A375 (cell line): ENCODE data around the gene DYNLT2. TPM values are rescaled to one million over a fixed set of nuclear protein-coding genes. Genes with fewer than 3 reads are reported as not detected.

Experiments used
- total RNA-seq: library from RNA; depleted of rRNA; stranded (reverse); fragments of >200 nt; shearing (Covaris generic); gene quantifications from 2 replicates; pipeline ENCODE4 v1.2.3, GENCODE V29; 2014; rRNA removed

The DYNLT2 gene, protein sequence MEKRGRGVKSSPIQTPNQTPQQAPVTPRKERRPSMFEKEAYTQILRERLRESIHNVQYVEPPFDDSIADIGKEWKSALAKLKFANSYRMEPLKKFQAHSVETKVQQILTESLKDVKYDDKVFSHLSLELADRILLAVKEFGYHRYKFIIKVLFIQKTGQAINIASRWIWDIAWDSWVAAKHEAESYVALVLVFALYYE
- total RNA-seq: 1.5 and 1.6 TPM in 2 replicates

DNA sequence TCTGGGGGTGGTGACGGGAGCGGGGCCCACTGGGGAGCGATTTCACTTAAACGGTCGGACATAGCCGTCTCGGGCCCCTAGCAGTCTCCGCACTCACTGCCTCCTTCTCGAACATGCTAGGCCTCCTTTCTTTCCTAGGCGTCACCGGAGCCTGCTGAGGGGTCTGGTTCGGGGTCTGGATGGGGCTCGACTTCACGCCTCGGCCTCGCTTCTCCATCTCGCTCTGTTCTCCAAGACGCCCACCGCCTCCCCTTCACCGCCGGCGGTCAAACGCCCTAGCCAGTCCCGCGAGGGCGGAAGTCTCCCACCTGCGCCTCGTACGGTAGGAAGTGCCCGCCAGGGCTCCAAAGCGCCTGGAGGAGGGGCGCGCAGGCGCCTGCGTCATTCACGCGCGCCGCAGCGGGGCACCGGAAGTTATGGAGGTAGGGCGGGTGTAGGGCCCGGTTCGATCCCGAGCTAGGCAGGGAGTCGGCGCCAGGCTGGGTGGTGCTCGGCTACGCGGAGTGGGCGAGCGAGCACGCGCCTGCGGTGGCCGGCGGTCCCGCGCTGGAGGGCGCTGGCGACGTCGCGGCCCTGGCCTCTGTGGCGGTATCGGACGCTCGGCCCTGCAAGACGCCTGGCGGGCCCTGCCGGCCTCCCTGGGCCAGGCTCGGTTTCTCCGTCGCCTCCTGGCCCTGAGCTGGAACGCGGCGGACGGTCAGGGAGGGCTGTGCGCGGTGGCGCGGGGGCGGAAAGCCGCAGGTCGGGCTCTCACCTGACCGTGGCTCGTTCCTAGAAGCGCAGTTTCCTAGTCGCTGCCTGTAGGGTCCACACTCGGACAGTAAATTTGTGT, at the start of gene DYNLT2, which contains the start of gene ERMARD:
DYNLT2 (minus strand) TSS at position 331 of the 832 bp plus-strand sequence; CDS start at position 217, 114 bp downstream.
ERMARD (plus strand) TSS at position 381 of the 832 bp plus-strand sequence; CDS start at position 417, 36 bp downstream.

DNA sequence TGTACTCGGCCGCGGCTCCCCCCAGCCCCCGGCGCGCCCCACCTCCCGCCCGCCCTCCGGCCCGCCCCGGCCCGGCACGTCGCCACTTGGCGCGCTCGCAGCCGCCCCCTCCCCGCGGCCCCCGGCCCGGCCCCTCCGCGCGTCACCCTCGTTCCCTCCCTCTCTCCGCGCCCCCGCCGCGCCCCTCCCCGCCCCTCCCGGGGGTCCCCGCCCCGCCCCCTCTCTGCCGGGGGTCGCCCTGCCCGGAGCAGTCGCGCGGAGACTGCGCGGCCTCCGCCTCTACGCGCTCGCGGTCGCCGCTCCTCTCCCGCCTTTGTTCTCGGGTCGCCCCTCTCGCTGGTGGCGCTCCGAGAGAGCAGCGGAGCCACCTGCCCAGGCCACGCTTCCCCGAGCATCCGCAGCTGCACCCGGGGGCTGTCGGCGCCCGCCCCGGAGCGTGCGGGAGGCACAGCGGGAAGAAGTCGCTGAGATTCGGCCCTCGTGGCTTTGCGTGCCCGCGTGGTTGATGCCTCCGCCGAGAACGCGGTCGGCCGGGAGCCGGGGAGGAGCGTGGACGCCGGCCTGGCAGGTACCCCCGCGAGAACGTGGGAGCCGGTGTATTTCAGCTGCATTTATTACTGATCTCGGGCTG, 26.8 kb downstream of the DYNLT2 start, which contains the start of gene PHF10:
PHF10 (minus strand) TSS at position 7 of the 631 bp plus-strand sequence. CDS start 569 bp downstream, outside the sequence.

DNA sequence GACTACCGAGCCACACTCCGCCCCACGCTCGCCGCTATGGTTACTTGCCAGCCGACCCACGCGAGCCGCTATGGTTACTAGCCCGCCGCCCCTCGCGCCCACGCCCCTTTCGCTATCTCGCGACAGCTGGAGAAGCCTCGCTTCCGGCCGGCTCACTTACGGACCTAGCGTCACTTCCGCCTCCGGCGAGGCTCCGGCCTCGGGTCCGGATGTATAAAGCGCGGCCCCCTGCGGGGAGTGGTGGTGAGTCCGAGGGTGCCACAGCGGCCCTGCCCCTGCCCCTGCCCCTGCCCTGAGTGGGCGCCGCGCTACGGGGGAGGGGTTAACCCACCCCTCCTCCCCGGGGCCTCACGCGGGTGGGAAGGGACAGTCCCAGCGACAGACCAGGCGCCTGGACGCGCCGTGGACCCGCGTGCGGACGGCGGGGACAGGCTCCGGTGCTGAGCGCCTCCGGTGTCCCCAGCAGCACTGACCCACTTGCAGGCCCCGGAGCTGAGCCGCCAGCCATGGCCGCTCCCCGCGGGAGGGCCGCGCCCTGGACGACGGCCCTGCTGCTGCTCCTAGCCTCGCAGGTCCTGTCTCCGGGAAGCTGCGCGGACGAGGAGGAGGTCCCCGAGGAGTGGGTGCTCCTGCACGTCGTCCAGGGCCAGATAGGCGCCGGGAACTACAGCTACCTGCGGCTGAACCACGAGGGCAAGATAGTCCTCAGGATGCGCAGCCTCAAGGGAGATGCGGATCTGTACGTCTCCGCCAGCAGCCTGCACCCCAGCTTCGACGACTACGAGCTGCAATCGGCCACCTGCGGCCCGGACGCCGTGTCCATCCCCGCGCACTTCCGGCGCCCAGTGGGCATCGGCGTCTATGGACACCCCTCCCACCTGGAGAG, 49.2 kb downstream of the DYNLT2 start, which contains the start of the genes C6orf120 and WDR27:
C6orf120 (plus strand) TSS at position 173 of the 886 bp plus-strand sequence; CDS start at position 507, 334 bp downstream.
WDR27 (minus strand) TSS at position 76 of the 886 bp plus-strand sequence. CDS start 13,024 bp downstream, outside the sequence.

Other genes with a start within 250 kb of the DYNLT2 start
- gene WDR27, start 49.5 kb downstream of the DYNLT2 start, total RNA-seq: 37.1 and 46.4 TPM in 2 replicates
- gene C6orf120, start 49.4 kb downstream of the DYNLT2 start, total RNA-seq: 28.8 and 31.5 TPM in 2 replicates
- gene PHF10, start 27.1 kb downstream of the DYNLT2 start, total RNA-seq: 22.1 and 23.2 TPM in 2 replicates
- gene ERMARD, start 50 bp upstream of the DYNLT2 start, total RNA-seq: 14.6 and 22.5 TPM in 2 replicates